Choroid plexus epithelial cell (primary cell): Measurements from ENCODE around the gene WBP2.

Source experiments
- DNase-seq: peaks from one replicate; pipeline ENCODE4 v3.0.0-alpha.2; 2010; ENCODE audit warnings: low read depth
- H3K4me3 ChIP-seq: 2 replicates; pipeline ENCODE4 v1.5.1; 2011; ENCODE audit warnings: low read depth, mild to moderate bottlenecking, control low read depth, low read length, moderate library complexity
- TF ChIP-seq, protein P1 (sequence below): conservative IDR thresholded peaks from 2 replicates; pipeline ENCODE4 v1.5.1; 2011; ENCODE audit warnings: low read depth, mild to moderate bottlenecking, control low read depth, inconsistent platforms, low read length, moderate library complexity

Gene WBP2

DNA sequence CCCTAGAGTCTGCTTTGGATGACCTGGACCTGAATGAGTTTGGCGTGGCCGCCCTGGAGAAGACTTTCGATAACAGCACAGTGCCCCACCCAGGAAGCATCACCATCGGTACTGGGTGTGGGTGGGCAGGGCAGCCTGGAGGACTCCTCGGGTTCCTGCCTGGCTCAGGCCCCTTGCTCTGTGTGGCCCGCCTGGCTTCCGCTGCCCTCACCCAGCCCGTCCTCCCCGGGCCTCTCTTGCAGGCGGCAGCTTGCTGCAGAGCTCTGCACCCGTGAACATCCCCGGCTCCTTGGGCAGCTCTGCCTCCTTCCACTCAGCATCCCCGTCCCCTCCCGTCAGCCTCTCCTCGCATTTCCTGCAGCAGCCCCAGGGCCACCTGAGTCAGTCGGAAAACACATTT is 35.5 kb downstream of the WBP2 start:
- no peak overlapping the region for H3K4me3 ChIP-seq
- TF ChIP-seq, protein P1, sequence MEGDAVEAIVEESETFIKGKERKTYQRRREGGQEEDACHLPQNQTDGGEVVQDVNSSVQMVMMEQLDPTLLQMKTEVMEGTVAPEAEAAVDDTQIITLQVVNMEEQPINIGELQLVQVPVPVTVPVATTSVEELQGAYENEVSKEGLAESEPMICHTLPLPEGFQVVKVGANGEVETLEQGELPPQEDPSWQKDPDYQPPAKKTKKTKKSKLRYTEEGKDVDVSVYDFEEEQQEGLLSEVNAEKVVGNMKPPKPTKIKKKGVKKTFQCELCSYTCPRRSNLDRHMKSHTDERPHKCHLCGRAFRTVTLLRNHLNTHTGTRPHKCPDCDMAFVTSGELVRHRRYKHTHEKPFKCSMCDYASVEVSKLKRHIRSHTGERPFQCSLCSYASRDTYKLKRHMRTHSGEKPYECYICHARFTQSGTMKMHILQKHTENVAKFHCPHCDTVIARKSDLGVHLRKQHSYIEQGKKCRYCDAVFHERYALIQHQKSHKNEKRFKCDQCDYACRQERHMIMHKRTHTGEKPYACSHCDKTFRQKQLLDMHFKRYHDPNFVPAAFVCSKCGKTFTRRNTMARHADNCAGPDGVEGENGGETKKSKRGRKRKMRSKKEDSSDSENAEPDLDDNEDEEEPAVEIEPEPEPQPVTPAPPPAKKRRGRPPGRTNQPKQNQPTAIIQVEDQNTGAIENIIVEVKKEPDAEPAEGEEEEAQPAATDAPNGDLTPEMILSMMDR: no peak
- no peak for DNase-seq

DNA sequence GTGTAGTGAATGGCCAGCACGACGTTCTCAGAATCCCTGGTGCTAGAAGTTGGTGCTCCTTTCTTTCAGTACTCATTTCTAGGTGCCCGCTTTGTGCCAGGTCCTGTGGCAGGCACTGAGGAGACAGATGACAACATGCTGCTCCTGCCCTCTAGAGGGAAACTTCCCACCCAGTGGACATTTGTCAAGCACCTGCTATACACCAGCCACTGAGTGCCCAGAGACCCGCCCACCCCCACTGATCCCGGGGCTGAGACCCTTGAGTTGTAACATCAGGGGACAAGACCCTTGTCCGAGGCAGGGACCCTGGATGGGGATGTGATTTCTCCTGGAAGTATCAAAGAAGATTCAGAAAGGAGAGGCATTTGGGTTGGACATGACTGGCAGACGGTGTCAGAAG is 36.0 kb downstream of the WBP2 start:
- no peak overlapping the region for H3K4me3 ChIP-seq
- TF ChIP-seq, protein P1: no peak
- DNase-seq: no peak

DNA sequence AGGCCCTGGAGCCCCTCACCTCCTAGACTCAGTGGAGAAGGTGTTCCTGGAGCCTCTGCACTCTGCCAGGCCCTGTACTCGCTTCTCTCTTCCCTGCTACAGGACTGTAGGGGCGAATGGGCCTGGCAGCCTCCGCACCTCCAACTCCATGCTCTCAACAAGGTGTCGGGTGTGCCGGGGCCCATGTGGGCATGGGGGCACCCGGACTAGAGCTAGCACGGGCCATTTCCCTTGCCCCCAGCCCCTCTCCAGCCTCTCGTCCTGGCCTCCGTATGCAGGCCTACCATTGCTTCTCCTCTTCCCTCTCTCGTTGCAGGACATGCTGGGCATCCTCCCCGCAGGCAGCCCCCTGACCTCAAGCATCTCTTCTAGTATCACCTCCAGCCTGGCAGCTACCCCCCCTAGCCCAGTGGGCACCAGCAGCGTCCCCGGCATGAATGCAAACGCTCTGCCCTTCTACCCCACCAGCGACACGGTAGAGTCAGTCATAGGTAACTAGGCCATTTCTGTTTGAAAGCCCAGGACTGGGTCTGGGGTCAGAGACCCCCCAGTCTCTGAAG is 36.7 kb downstream of the WBP2 start:
- TF ChIP-seq, protein P1: no peak
- no peak for DNase-seq

DNA sequence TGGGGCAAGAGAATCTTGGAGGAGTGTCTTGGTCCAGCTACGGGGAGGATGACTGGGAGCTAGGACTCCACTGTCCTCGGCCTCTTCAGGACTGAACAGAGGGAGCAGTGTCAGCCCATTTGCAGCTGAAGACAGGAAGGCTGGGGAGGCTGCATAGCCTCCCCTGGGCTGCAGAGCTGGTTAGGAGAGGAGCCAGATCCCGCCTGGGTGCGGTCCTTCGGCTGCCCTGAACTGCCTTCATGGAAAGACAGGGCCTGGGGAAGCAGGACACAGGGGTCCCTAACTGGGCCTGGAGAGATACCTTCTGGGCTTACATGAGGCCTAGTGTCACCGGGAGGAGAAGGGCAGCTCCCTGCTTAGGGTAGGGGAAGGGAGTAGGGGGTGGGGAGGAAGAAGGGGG is 37.6 kb downstream of the WBP2 start:
- TF ChIP-seq, protein P1: no peak
- no peak overlapping the region for H3K4me3 ChIP-seq
- DNase-seq: no peak

More for the DNA sequence above, 36.7 kb downstream of the WBP2 start:
- no peak overlapping the region for H3K4me3 ChIP-seq

DNA sequence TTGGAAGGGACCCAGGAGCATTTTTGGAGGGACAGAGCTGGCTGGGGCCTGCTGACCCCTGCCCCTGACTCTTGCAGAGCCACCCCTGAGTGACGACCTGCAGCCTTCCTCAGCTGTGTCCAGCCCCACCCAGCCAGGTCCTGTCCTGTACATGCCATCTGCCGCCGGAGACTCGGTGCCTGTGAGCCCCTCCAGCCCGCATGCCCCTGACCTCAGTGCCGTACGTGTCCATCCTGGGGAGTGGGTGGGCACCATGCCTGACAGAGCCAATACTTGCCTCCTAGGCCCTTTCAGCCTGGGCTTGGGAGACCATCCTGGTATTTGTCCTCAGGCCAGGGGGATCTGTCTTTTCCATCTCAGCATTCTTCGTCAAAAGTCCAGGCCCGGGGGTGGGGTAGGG is 38.4 kb downstream of the WBP2 start:
- no peak overlapping the region for H3K4me3 ChIP-seq
- DNase-seq: no peak
- TF ChIP-seq, protein P1: no peak

DNA sequence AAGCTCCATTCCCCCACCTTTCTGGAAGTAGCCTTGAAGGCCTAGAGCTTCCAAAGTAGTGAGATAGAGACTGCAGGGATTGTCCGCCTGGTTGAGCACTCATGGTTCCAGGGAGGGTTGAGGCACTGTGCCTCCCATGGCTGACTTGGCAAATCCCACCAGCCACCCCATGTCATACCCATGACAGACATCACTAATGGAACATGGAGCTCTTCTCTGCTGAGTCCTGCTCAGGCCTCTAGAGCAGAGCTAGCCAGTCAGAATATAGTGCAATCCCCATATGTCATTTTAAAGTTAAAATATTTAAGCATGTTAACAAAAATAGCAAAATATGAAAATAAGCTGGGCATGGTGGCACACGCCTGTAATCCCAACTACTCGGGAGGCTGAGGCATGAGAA is 39.7 kb downstream of the WBP2 start:
- no peak for DNase-seq
- H3K4me3 ChIP-seq: no peak overlapping the region
- TF ChIP-seq, protein P1: no peak

DNA sequence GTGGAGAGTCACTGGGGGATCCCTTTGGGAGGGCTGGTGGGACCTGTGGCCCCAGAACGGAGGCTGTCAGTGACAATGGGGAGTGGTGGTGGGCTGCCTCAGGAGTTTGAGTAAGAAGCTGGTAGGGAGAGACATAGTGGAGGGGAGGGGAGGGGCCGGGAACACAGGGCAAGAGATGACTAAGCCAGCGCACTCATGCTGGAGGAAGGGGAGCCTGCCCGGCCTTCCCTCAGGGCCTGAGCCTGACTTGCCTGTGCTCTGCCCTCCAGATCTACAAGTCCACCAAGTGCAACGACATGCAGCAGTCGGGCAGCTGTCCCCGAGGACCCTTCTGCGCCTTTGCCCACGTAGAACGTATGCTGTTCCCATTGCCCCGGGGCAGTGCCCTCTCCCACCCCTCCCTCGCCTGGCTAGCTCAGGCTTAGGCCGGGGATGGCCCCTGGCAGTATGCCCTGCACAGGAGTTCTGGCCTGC is 40.2 kb downstream of the WBP2 start:
- TF ChIP-seq, protein P1: no peak
- peak; percentile 70 for DNase-seq

More for the DNA sequence above, 40.2 kb downstream of the WBP2 start:
- H3K4me3 ChIP-seq: no peak overlapping the region
